Kasumi-1 (cell line): Measurements from ENCODE around the gene R3HDM4.

Source experiments
- DNase-seq, 2 experiments: peaks; one replicate each; lab custom pipeline; 2025; lab: John Stamatoyannopoulos, UW

R3HDM4 gene

DNA sequence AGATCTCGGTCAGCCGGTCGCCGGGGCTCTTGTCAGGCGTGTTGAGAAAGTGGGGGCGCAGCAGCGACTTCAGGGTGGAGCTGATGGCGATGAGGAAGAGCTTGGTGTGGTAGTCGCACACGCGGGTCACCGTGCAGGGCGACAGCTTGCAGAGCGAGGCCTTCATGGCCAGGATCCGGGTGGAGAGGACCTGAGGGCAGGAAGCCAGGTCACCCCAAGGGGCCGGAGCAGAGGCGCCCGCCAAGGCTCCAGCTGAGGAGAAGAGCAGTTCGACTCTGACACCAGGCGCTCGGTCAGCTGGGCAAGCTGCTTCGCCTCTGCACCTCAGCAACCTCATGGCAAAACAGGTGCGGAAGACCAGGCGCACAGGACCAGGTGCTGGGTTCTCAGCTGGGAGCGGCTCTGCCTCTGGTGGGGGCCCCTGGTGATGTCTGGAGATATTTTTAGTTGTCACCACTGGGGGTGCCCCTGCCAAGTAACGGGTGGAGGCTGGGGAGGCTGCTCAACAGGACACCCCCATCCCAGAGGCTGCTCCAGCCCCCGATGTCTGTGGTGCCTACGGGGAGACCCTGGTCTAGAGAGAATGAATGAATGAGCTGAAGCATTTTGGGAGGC is 37.6 kb downstream of the R3HDM4 start:
- DNase-seq = no peak

DNA sequence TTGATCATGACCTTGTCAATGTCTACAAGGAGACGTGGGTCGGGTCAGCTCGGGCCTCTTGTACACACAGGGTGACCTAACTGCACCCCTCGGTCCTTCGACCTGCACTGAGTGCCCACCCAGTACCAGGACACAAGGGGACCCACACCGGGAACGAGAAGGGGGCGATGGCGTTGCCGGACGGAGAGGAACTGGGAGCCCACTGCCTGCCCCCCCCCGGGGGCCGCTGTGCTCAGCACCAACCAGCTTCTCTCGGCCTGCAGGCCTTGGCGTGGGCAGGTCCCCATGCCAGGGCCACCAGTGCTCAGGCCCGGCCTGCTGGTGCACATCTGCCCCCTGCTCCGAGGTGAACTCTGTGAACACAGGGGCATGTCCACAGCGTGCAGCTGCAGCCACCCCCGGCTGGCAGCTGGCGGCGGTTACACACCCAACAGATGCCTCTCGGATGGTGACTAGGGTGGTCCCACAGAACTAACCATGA is 39.4 kb downstream of the R3HDM4 start:
- no peak for DNase-seq

DNA sequence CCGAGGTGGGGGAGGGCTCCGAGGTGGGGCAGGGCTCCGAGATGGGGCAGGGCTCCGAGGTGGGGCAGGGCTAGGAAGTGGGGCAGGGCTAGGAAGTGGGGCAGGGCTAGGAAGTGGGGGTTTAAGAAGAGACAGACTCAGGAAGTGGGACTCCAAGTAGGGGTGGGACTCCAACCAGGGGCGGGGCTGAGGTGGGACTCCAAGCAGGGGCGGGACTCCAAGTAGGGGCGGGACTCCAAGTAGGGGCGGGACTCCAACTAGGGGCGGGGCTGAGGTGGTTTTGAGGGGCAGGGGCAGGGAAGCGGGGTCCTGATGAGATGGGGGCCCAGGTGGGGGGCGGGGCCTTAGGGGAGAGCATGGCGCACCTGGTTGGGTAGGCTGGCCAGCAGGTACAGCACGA is 39.9 kb downstream of the R3HDM4 start:
- DNase-seq = peak in 1 of 2 experiments; percentile 13

DNA sequence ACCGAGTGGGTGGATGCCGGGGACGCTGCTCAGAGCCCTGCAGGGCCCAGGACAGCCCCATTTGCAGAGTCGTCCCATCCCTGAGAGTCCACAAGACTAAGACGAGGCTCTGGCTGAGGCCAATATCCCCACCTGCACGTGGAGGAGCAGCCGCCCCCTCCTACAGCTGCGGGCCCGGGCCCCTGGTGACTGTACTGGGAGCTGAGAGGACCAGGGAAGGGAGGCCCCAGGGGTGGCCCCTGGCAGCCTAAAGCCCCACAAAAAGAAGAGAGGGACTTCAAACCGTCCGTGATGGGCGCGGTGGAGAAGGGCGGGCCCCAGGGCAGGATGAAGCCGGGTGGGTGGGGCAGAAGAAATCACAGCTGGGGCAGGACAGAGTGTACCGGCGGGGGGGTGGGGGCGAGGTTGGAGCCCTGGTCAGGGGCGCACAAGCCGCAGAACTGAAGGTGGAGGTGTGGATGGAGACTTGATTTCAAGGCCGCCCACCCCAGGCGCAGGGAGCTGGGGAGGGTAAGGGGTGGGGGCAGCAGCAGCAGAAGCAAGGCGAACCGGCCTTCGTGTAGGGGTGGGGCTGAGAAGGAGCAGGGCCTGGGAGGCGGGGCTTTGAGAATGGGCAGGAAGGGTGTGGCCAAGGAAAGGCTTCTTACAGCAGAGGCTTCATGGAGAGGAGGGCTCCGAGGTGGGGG is 40.6 kb downstream of the R3HDM4 start:
- DNase-seq = no peak

GRCh38 chr19:871446-872265 is 41.4 kb downstream of the R3HDM4 start:
- no peak for DNase-seq

DNA sequence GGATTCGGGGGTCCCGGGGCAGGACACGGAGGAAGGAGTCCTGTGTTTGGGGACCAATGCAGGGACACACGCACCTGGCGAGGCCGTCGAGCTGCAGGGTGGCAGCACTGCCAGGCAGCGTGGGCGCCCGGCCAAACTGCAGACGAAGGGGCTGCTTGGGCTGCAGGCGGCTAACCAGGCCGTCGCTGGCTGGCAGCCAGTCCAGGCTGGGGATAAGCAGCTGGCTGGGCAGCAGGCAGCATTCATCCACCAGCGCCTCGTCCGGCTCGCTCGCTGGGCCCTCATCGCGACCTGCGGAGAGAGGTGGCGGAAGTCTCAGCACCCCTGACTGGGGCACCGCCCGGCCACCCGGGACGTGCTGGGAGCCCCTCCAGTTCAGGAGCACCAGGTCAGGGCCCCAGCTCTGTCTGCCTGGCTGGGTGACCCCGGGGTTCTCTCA is 42.0 kb downstream of the R3HDM4 start:
- DNase-seq = no peak

DNA sequence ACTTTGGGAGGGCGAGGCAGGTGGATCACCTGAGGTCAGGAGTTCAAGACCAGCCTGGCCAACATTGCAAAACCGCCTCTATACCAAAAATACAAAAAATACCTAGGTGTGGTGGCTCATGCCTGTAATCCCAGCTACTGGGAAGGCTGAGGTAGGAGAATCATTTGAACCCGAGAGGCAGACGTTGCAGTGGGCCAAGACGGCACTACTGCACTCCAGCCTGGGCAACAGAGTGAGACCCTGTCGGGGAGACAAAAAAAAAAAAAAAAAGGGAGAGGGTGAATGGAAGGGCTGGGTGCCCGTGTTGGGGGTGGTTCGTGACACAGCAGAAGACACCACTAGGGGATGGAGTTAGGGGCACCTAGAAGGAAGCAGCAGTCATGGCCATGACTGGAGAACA is 42.7 kb downstream of the R3HDM4 start:
- no peak for DNase-seq

DNA sequence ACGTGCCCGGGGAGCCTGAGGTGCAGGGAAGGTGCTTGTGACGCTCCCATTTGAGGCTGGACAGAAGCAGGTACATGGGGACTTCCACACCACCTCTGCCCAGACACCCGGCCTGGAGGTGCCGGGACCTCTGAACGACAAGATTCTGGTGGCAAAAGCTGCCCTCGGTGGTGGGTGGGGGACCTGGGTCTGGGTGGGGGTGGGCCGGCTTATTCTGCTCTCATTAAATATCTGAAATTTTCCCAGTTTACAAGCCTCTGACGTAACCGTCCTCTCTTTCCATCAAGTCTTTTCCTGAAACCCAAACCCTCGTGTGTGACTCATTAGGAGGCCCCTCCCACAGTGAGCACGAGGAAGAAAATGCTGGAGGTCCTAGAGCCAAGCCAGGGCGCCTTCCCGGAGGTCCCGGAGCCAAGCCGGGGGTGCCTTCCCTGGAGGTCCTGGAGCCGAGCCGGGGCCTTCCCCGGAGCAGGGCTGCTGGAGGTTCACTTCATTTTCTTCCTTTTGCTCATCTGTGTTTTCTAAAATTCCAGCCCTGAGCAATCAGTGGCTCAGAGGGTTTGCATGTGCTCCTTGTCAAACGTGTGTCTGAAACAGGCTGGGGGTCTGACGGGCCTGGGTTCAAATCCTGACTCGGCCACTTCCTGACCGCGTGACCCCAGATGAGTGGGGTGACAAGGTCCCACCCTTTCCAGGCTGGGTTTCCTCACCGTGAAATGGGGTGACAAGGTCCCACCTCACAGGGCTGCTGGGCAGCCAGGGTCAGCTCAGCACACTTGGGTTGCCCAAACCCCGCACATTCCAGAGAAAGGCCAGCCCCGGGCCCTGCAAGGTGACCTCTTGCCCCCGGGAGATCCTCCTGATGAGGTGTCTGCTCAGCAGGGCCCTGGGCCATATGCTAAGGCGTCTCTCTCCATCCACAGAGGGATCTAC is 43.5 kb downstream of the R3HDM4 start:
- DNase-seq = peak; percentile 19 to 28

- DNase-seq = no peak
Measured at GRCh38 chr19:868458-869244, 44.4 kb downstream of the R3HDM4 start.

DNA sequence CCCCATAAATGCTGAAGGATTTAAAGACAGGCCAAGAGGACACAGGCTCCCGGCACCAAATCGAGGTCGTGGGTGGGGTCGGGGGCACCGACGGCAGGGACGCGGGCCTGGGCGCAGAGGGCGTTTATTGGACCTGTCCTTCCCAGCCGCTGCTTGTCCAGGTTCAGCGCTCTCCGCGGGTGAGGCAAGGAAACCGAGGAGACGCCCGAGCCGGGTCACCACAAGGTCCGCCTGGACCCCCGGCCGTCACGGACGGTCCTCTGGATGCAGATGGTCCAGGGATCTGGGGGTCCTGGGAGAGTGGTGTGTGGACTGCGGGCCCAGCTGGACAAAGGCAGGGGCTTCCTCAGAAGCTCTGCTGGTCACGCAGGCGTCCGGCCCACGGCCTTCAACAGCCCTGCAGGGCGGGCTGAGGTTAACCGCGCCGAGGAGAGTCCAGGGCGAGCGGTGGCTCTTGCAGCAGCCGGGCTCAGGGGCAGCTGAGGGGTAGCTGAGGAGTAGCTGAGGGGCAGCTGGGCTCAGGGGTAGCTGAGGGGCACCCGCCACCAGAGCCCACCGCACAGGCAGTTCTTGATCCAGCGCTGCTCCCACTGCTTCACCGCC is 45.1 kb downstream of the R3HDM4 start:
- no peak for DNase-seq

GRCh38 chr19:867301-867793 is 45.7 kb downstream of the R3HDM4 start:
- DNase-seq = no peak

DNA sequence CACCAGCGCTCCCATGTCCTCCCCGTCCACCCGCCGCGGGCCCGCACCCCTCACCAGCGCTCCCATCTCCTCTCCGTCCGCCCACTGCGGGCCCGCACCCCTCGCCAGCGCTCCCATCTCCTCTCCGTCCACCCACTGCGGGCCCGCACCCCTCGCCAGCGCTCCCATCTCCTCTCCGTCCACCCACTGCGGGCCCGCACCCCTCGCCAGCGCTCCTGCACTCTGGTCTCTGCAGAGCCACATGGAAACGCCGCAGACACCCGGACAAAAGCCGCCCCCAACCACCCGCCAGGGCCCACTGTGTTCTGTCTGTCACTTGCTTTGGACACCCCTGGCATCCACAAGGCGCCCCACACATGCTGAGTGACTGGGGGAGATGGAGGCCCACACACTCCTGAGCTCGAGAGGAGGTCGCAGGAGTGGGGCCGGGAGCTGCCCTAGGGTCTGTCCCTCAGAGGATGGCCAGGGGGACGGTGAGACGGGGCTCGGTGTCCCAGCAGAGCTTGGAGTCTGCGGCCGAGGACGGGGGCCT is 46.2 kb downstream of the R3HDM4 start:
- DNase-seq = no peak

- DNase-seq = no peak
Measured at GRCh38 chr19:863315-863620, 49.8 kb downstream of the R3HDM4 start.

DNA sequence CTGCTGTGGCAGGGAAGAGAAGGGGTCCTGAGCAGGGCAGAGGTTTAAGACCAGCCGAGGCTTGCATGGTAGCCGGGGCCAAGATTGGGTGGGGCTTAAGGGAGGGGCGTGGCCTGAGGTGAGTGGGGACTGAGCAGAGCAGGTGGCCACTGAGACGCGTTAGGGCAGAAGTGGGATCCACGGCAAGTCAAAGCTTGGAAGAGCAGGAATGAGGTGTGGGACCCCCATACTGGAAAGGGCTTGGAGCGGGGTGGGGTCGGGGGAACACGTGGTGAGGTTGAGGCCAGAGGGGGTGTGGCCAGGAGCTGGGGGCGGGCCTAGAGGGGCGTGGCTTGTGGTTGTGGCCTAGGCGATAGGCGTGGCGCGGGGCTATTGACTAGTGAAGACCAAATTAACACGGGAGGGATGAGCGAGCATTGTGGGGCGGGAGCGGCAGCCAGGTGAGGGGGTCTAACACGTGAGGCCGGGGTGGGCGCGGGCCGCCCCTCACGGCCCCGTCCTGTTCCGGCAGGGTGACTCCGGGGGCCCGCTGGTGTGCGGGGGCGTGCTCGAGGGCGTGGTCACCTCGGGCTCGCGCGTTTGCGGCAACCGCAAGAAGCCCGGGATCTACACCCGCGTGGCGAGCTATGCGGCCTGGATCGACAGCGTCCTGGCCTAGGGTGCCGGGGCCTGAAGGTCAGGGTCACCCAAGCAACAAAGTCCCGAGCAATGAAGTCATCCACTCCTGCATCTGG is 50.3 kb downstream of the R3HDM4 start:
- DNase-seq = no peak

DNA sequence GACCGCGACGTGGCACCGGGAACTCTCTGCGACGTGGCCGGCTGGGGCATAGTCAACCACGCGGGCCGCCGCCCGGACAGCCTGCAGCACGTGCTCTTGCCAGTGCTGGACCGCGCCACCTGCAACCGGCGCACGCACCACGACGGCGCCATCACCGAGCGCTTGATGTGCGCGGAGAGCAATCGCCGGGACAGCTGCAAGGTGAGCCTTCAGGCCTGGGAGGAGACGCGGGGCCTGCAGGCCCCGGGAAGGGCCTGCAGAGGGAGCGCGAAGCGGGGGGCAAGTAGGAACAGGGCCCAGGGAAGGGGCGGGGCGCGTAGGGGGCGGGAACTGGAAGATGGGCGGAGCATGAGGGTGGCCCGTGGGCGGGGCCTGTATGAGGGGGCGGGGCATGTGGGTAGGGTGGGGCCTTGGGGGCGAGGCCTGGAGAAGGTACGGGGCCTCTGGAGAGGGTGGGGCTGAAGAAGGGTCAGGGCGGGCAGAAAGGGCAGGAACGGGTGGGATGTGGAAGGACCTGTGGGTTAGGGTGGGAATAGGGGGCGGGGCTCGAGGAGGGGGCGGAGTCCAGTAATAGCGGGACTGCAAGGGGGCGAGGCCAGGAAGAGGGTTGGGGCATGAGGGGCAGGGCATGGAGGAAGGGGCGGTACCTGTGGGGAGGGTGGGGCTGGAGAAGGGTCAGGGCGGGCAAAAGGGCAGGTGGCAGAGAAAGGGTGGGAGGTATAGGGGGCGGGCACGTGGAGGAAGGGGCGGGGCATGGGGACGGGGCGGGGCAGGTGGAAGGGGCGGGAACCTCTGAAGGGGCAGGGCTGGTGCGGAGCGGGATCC is 51.1 kb downstream of the R3HDM4 start:
- DNase-seq = peak; percentile 70 to 72

GRCh38 chr19:861141-861755 is 51.8 kb downstream of the R3HDM4 start:
- DNase-seq = no peak

DNA sequence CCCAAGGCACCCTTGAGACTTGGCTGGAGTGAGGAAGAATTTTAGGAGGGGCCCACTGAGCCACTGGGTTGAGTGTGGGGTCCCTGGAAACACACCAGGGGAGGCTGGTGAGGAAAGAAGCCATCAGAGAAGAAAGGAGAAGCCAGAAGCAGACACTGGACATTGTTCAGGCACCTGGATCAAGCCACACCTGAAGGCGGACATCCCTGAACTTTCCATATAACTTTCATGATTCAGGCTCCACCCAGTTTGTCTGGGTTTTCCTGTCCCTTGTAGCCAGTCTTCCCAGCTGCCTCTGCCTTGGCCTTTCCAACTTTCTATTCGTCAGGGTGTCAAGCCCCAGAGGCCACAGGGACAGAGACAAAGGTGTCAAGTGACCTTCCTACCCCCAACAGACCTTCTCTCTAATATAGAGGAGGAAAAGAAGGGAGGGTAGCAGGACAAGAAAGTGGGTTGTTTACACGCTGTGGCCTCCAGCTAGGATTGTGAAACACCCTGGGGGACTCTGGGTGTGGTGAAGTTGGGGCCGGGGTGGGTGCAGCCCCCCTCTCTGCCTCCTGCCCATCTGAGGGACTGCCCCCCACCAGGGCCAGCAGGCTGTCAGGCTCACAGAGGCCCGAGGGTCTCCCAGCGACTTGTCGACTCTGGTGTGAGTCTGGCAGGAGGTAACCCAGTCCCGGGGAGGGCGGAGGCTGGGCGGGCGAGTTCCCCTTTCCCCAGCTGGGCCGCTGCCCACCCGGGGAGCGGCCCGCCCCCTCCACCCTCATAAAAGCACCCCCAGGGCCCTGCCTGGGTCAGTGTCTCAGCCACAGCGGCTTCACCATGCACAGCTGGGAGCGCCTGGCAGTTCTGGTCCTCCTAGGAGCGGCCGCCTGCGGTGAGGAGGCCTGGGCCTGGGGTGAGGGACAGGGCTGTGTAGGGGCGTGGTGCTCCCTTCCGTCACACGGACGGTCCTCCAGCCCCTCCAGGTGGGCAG is 53.9 kb downstream of the R3HDM4 start, which contains the start of gene CFD:
CFD (plus strand) TSS at position 797 of the 976 bp plus-strand sequence; CDS start at position 823, 26 bp downstream.
- DNase-seq = peak; percentile 49 to 56
